WTC11 (cell line): ENCODE data around the gene P3H3. TPM values are rescaled to one million over a fixed set of nuclear protein-coding genes. Genes with fewer than 3 reads are reported as not detected.

Experiments
- ATAC-seq: fragments of 200-7000 bp; cut with Tn5 transposase; 2 replicates; pipeline ENCODE4 v1.10.0; 2021; ENCODE audit warnings: mild to moderate bottlenecking, moderate library complexity
- CTCF ChIA-PET: fragments of 300-600 bp; sonication (Branson Sonifier 250); formaldehyde crosslinking; loops from one replicate; lab custom pipeline; 2021; ENCODE audit warnings: antibody characterized with exemption; lab: Charles Lee
- POLR2A ChIA-PET: fragments of 350-600 bp; sonication (Branson Sonifier 250); formaldehyde crosslinking; loops from one replicate; lab custom pipeline; 2021; ENCODE audit warnings: antibody characterized with exemption; lab: Charles Lee
- DNase-seq: peaks from one replicate; pipeline ENCODE4 v3.0.0; 2021; ENCODE audit warnings: low spot score
- H3K27ac Mint-ChIP-seq: 2 replicates; pipeline ENCODE4 v1.8.0; 2021; ENCODE audit warnings: mixed read lengths
- H3K27me3 Mint-ChIP-seq: 2 replicates; pipeline ENCODE4 v1.8.0; 2021; ENCODE audit warnings: low read depth, mild to moderate bottlenecking, moderate library complexity, mixed read lengths
- H3K36me3 Mint-ChIP-seq: 2 replicates; pipeline ENCODE4 v1.8.0; 2021; ENCODE audit warnings: mixed read lengths
- H3K4me1 Mint-ChIP-seq: 2 replicates; pipeline ENCODE4 v1.8.0; 2022; ENCODE audit warnings: mixed read lengths
- H3K4me3 Mint-ChIP-seq: 2 replicates; pipeline ENCODE4 v1.8.0; 2021; ENCODE audit warnings: mild to moderate bottlenecking, moderate library complexity, mixed read lengths
- H3K9me3 Mint-ChIP-seq: 2 replicates; pipeline ENCODE4 v1.8.0; 2021; ENCODE audit warnings: mixed read lengths
- ARID4B ChIP-seq: sonication (generic); formaldehyde crosslinking; IDR thresholded peaks from 2 replicates; pipeline ENCODE4 v1.8.0; 2023; ENCODE audit warnings: missing genetic modification reagents, mild to moderate bottlenecking, borderline replicate concordance
- CREB1 ChIP-seq: sonication (generic); formaldehyde crosslinking; IDR thresholded peaks from 2 replicates; pipeline ENCODE4 v1.8.0; 2023; ENCODE audit warnings: mild to moderate bottlenecking, missing genetic modification reagents
- ELF4 ChIP-seq: sonication (generic); formaldehyde crosslinking; IDR thresholded peaks from 2 replicates; pipeline ENCODE4 v1.8.1; 2022; ENCODE audit warnings: low read depth, mild to moderate bottlenecking, moderate library complexity, missing genetic modification reagents
- GRHL2 ChIP-seq: fragments of 250-450 bp; sonication (Bioruptor Pico); IDR thresholded peaks from 2 replicates; pipeline ENCODE4 v1.8.0; 2022; ENCODE audit warnings: mild to moderate bottlenecking, moderate library complexity; ENCODE audit not compliant: insufficient replicate concordance, severe bottlenecking
- GTF2I ChIP-seq: fragments of 250-450 bp; sonication (Bioruptor Pico); conservative IDR thresholded peaks from 2 replicates; pipeline ENCODE4 v1.4.0; 2021; ENCODE audit warnings: mild to moderate bottlenecking
- IRF2 ChIP-seq: sonication (generic); formaldehyde crosslinking; IDR thresholded peaks from 2 replicates; pipeline ENCODE4 v1.8.0; 2022; ENCODE audit warnings: low read depth, missing genetic modification reagents, borderline replicate concordance
- MYBL2 ChIP-seq: sonication (generic); formaldehyde crosslinking; IDR thresholded peaks from 2 replicates; pipeline ENCODE4 v1.8.1; 2023; ENCODE audit warnings: mild to moderate bottlenecking, moderate library complexity, missing genetic modification reagents
- RORB ChIP-seq: fragments of 250-450 bp; sonication (Bioruptor Pico); IDR thresholded peaks from 2 replicates; pipeline ENCODE4 v1.9.0; 2021; ENCODE audit warnings: mild to moderate bottlenecking
- TEAD4 ChIP-seq: sonication (generic); formaldehyde crosslinking; IDR thresholded peaks from 2 replicates; pipeline ENCODE4 v1.8.0; 2022; ENCODE audit warnings: mild to moderate bottlenecking, missing genetic modification reagents
- ZNF138 ChIP-seq: sonication (generic); formaldehyde crosslinking; conservative IDR thresholded peaks from 2 replicates; pipeline ENCODE4 v1.8.1; 2022; ENCODE audit warnings: mild to moderate bottlenecking, moderate library complexity, missing genetic modification reagents
- ZNF416 ChIP-seq: fragments of 250-450 bp; sonication (Bioruptor Pico); IDR thresholded peaks from 2 replicates; pipeline ENCODE4 v1.9.0; 2021; ENCODE audit warnings: mild to moderate bottlenecking, inconsistent platforms
- total RNA-seq: library from RNA; stranded (reverse); gene quantifications from 3 replicates; pipeline ENCODE4 v1.2.3, GENCODE V29; 2021
- TF ChIP-seq, protein P1 (sequence below): sonication (generic); formaldehyde crosslinking; IDR thresholded peaks from 2 replicates; pipeline ENCODE4 v1.8.1; 2022; ENCODE audit warnings: missing genetic modification reagents, borderline replicate concordance
- TF ChIP-seq, protein P2 (sequence below): sonication (generic); formaldehyde crosslinking; IDR thresholded peaks from 2 replicates; pipeline ENCODE4 v1.8.0; 2022; ENCODE audit warnings: missing genetic modification reagents

Gene P3H3
- total RNA-seq, 1 experiment from 2014 or later, result 50.7 TPM

DNA sequence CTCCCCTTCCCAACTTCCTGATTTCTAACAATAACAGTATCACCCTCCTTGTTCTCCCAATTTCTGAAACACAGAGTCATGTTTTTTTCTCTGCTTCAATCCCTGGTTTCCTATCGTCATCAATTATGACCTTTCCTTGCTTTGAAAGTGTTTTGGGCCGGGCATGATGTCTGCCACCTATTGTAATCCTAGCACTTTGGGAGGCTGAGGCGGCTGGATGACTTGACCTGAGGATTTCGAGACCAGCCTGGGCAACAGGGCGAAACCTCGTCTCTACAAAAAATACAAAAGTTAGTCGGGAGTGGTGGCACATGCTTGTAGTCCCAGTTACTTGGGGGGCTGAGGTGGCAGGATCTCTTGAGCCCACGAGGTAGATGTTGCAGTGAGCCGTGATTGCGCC lies 19.2 kb upstream of the P3H3 start (continued):
- no peak for TF ChIP-seq ARID4B (CRISPR knock-in tag)
- TF ChIP-seq, protein P1, sequence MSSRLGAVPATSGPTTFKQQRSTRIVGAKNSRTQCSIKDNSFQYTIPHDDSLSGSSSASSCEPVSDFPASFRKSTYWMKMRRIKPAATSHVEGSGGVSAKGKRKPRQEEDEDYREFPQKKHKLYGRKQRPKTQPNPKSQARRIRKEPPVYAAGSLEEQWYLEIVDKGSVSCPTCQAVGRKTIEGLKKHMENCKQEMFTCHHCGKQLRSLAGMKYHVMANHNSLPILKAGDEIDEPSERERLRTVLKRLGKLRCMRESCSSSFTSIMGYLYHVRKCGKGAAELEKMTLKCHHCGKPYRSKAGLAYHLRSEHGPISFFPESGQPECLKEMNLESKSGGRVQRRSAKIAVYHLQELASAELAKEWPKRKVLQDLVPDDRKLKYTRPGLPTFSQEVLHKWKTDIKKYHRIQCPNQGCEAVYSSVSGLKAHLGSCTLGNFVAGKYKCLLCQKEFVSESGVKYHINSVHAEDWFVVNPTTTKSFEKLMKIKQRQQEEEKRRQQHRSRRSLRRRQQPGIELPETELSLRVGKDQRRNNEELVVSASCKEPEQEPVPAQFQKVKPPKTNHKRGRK, result no peak
- no peak for TF ChIP-seq GRHL2

DNA sequence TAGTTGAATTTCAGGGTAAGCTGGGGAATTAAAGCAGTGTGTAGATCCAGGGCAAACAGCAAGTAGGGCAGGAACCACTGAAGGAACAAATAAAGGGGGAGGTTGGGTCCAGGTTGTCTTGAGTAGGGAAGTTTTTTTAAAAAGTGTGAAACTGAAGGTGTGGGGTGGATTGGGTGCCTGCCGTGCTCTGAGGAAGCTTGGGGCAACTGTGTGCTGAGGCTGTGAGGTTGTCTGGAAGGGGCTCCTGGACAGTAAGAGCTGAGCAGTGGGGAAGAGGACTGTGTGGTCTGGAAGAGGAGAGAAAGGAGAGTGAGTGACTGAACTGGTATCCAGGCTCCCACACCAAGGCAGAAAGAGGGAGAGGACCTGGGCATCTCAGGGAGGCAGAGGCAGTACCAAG lies 17.4 kb upstream of the P3H3 start:
- peaks cover 48% of the 10 kb centered on the region for H3K27me3 Mint-ChIP-seq
- H3K4me1 Mint-ChIP-seq, result peaks cover 18% of the 10 kb centered on the region
- POLR2A ChIA-PET, result interaction anchor here (0.7 kb wide), 1 partner anchor 19 kb away, joined by 3 read pairs; no protein-coding TSS in a partner anchor
- peak overlapping the region; percentile 36 for H3K27ac Mint-ChIP-seq
- no peak for DNase-seq
- no peak overlapping the region for H3K4me3 Mint-ChIP-seq
- no peaks in the 10 kb centered on the region for H3K9me3 Mint-ChIP-seq
- TF ChIP-seq ZNF138 (CRISPR knock-in tag) (no peak), CREB1 (no peak), ELF4 (CRISPR knock-in tag) (no peak), GTF2I (CRISPR knock-in tag) (no peak), TEAD4 (CRISPR knock-in tag) (no peak), IRF2 (no peak), RORB (CRISPR knock-in tag) (no peak)
- TF ChIP-seq, protein P1, result no peak
- TF ChIP-seq, protein P2, sequence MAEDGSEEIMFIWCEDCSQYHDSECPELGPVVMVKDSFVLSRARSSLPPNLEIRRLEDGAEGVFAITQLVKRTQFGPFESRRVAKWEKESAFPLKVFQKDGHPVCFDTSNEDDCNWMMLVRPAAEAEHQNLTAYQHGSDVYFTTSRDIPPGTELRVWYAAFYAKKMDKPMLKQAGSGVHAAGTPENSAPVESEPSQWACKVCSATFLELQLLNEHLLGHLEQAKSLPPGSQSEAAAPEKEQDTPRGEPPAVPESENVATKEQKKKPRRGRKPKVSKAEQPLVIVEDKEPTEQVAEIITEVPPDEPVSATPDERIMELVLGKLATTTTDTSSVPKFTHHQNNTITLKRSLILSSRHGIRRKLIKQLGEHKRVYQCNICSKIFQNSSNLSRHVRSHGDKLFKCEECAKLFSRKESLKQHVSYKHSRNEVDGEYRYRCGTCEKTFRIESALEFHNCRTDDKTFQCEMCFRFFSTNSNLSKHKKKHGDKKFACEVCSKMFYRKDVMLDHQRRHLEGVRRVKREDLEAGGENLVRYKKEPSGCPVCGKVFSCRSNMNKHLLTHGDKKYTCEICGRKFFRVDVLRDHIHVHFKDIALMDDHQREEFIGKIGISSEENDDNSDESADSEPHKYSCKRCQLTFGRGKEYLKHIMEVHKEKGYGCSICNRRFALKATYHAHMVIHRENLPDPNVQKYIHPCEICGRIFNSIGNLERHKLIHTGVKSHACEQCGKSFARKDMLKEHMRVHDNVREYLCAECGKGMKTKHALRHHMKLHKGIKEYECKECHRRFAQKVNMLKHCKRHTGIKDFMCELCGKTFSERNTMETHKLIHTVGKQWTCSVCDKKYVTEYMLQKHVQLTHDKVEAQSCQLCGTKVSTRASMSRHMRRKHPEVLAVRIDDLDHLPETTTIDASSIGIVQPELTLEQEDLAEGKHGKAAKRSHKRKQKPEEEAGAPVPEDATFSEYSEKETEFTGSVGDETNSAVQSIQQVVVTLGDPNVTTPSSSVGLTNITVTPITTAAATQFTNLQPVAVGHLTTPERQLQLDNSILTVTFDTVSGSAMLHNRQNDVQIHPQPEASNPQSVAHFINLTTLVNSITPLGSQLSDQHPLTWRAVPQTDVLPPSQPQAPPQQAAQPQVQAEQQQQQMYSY, result 0 out of 2 replicates have a peak, but pooled peaks have one; percentile 8
- TF ChIP-seq, all 79 proteins: peak for 1
- ATAC-seq, result peak; percentile 44; the same call in 1 of the 2 replicates
- H3K36me3 Mint-ChIP-seq, result no peaks in the 10 kb centered on the region
- CTCF ChIA-PET, result interaction anchor here (1.0 to 3.0 kb wide), 5 partner anchors 11 to 190 kb away, joined by 3 to 14 read pairs (median 4); partner anchors contain the start of genes GPR162 and PTMS

GRCh38 chr12:6813363-6813762 lies 14.8 kb upstream of the P3H3 start:
- no peak overlapping the region for H3K4me3 Mint-ChIP-seq
- H3K36me3 Mint-ChIP-seq, result no peaks in the 10 kb centered on the region
- peaks cover 26% of the 10 kb centered on the region for H3K4me1 Mint-ChIP-seq
- no peak for DNase-seq
- H3K27me3 Mint-ChIP-seq, result peaks cover 44% of the 10 kb centered on the region
- no peak overlapping the region for H3K27ac Mint-ChIP-seq
- ChIA-PET POLR2A (interaction anchor here (0.7 kb wide), 1 partner anchor 60 kb away, joined by 6 read pairs; no protein-coding TSS in a partner anchor), CTCF (interaction anchor here (1.0 to 1.2 kb wide), 3 partner anchors 12 to 193 kb away, joined by 3 to 4 read pairs (median 4); no protein-coding TSS in a partner anchor)
- H3K9me3 Mint-ChIP-seq, result no peaks in the 10 kb centered on the region
- no peak for ATAC-seq
- no peak for TF ChIP-seq MYBL2 (CRISPR knock-in tag)
- no peak for TF ChIP-seq ZNF416
